Activated CD8-positive, alpha-beta memory T cell treated with anti-CD3 and anti-CD28 coated beads, Interleukin-2, amount 10 ng/mL, durations not matched to agents 7 days and 5 days (primary cell): ENCODE measurements around the gene EFCAB8. TPM values are rescaled to one million over a fixed set of nuclear protein-coding genes. Genes with fewer than 3 reads are reported as not detected.
"Not testable (repeated sequence)": the region's sequence is repeated elsewhere in the genome, so short reads cannot be mapped to it uniquely, and the experiment has no call there.

ENCODE experiments used
- ATAC-seq: fragments of 150-1000 bp; cut with Tn5 transposase; one replicate; pipeline ENCODE4 v1.10.0; 2021; ENCODE audit warnings: moderate library complexity
- CTCF ChIA-PET: fragments of 350-600 bp; sonication (Branson Sonifier 250); formaldehyde crosslinking; loops from one replicate; lab custom pipeline; 2021; ENCODE audit warnings: antibody characterized with exemption; lab: Charles Lee
- DNase-seq: peaks from one replicate; pipeline ENCODE4 v3.0.0-alpha.2; 2020
- H3K27ac Mint-ChIP-seq: one replicate; pipeline ENCODE4 v1.8.0; 2021; ENCODE audit warnings: mild to moderate bottlenecking, mixed read lengths
- H3K27me3 Mint-ChIP-seq: one replicate; pipeline ENCODE4 v1.8.0; 2021; ENCODE audit warnings: mixed read lengths
- H3K36me3 Mint-ChIP-seq: one replicate; pipeline ENCODE4 v1.8.0; 2021; ENCODE audit warnings: mild to moderate bottlenecking, mixed read lengths
- H3K4me1 Mint-ChIP-seq: one replicate; pipeline ENCODE4 v1.8.0; 2021; ENCODE audit warnings: mixed read lengths
- H3K4me3 Mint-ChIP-seq: one replicate; pipeline ENCODE4 v1.8.0; 2021; ENCODE audit warnings: mild to moderate bottlenecking, moderate library complexity, mixed read lengths
- H3K9me3 Mint-ChIP-seq: one replicate; pipeline ENCODE4 v1.8.0; 2022; ENCODE audit warnings: low read depth, mixed read lengths
- total RNA-seq, 2 experiments: library from RNA; stranded (reverse); gene quantifications; one replicate each; pipeline ENCODE4 v1.2.3, GENCODE V29; 2021

EFCAB8 gene
- total RNA-seq, 2 experiments from 2014 or later, result 0.30 to 1.1 TPM

DNA sequence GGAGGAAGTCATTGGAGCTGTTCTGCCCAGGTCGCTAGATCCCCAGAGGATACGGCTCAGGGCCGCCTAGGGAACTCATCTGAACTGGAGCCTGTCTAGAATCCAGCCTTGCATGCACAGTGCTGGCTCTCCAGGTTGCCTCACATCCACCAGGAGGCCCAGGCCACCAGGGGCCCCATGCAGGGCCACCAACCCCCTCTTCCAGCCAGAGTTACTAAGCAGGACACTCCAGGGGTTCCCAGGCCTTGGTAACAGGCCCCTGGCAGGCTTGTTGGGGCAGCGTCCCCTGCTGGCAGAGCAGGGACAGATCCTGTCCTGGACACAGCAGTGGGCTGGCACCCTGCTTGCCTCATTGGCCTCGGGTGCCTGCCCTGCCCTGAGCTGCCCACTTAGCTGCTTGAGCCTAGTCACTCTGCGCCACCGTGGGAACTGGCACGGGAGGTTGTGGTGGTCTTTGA lies 35.3 kb downstream of the EFCAB8 start:
- Mint-ChIP-seq H3K27me3 (no peaks in the 10 kb centered on the region), H3K9me3 (no peaks in the 10 kb centered on the region), H3K4me3 (no peak overlapping the region), H3K4me1 (peaks cover 5% of the 10 kb centered on the region), H3K36me3 (no peaks in the 10 kb centered on the region), H3K27ac (no peak overlapping the region)
- CTCF ChIA-PET, result interaction anchor here (1.0 kb wide), 1 partner anchor 104 kb away, joined by 3 read pairs; no protein-coding TSS in a partner anchor
- ATAC-seq (no peak), DNase-seq (no peak)

DNA sequence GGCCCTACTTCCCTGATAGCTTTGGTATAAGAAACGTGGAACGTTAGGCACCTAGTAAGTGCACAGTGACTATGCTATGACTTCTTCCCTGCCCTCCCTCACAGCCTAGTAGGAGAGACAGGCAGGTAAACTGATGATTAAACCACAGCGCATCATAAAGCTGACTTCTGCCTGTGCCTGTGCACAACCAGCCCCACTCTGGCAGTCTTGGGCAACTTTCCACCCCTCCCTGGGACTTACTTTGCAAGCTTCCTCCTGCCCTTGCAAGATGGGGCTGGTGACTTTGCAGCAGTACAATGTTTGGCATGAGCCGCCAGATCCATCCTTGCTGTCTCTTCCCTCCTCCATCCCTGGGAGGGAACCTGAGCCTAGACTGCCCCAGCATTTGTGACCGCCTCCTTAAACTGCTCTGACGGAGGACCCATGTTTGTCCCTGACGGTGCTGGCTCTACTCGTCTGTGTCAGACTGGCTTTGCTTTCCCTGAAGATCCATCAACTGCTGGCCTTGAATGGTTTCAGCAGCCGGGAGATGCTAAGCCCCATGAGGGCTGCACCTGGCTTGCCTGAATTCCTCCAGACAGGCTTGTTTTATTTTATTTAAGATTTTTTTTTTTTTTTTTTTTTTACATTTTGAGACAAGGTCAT lies 36.1 kb downstream of the EFCAB8 start:
- ATAC-seq (no peak), DNase-seq (no peak)
- H3K36me3 Mint-ChIP-seq, result no peaks in the 10 kb centered on the region
- H3K27me3 Mint-ChIP-seq, result no peaks in the 10 kb centered on the region
- no peak overlapping the region for H3K4me3 Mint-ChIP-seq
- no peak overlapping the region for H3K27ac Mint-ChIP-seq
- CTCF ChIA-PET, result interaction anchor here (1.0 to 1.1 kb wide), 2 partner anchors 10 to 105 kb away, joined by 3 to 4 read pairs; no protein-coding TSS in a partner anchor
- H3K9me3 Mint-ChIP-seq, result no peaks in the 10 kb centered on the region
- H3K4me1 Mint-ChIP-seq, result peaks cover 5% of the 10 kb centered on the region

DNA sequence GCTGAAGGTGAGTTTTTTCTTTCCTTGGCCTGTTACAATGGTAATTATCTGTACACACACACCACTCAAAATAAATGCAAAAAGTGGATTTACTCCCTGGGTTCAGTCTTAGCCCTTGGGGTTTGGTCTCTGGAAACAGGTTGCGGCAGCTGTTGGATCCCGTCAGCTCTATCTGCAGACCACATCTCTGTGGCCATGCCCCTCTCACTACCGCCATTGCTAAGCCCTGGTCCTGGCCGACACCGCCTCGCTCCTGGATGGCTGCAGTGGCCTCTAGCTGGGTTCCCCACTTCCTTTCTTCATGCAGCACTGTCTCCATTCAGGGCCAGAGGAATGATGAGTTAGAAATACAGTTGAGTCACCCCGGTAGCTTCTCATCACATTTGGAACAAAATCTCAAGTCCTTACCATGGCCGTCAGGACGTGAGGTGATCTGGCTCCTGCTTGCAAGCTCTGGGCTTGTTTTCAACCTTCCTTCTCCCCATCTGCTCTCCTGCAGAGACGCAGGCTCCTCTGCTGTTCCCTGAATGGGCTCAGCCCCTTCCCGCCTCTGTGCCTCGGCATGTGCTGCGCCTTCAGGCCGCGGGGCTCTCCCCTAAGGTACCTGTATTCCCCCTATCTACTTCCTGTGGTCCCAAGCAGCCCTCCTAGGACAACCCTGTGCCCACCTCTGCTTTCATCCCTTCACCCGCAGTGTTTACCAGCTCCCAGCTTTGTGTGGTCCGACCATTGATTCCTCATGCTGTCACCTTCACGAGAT lies 38.0 kb downstream of the EFCAB8 start:
- H3K9me3 Mint-ChIP-seq, result no peaks in the 10 kb centered on the region
- DNase-seq, result no peak
- no peak overlapping the region for H3K27ac Mint-ChIP-seq
- peaks cover 5% of the 10 kb centered on the region for H3K4me1 Mint-ChIP-seq
- H3K4me3 Mint-ChIP-seq, result no peak overlapping the region
- no peaks in the 10 kb centered on the region for H3K36me3 Mint-ChIP-seq
- H3K27me3 Mint-ChIP-seq, result no peaks in the 10 kb centered on the region
- CTCF ChIA-PET, result interaction anchor here (1.0 to 1.2 kb wide), 4 partner anchors 71 to 108 kb away, joined by 3 to 4 read pairs (median 3); partner anchors contain the start of gene MAPRE1
- no peak for ATAC-seq

DNA sequence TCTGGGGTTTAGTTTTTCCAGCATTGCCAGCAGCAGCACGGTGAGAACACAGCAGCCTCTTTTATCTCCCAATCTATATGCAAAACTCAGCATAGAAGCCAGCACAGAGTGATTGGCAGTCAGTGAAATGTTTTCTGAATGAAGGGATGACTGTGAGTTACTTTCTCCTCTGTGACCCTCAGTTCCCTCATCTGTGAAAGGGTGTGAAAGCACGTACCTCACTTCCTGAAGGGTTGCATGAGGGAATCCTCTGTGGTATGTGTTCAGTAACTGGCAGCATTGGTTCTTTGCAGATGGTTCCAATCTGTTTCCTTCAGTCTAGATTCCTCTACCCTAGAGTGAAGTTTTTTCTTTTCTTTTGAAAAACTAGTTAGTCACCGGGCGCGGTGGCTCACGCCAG lies 40.0 kb downstream of the EFCAB8 start:
- CTCF ChIA-PET, result no interaction called here
- Mint-ChIP-seq H3K4me1 (peaks cover 5% of the 10 kb centered on the region), H3K4me3 (no peak overlapping the region), H3K36me3 (no peaks in the 10 kb centered on the region), H3K27me3 (no peaks in the 10 kb centered on the region), H3K27ac (no peak overlapping the region), H3K9me3 (no peaks in the 10 kb centered on the region)
- DNase-seq, result no peak
- peak; percentile 46 for ATAC-seq

DNA sequence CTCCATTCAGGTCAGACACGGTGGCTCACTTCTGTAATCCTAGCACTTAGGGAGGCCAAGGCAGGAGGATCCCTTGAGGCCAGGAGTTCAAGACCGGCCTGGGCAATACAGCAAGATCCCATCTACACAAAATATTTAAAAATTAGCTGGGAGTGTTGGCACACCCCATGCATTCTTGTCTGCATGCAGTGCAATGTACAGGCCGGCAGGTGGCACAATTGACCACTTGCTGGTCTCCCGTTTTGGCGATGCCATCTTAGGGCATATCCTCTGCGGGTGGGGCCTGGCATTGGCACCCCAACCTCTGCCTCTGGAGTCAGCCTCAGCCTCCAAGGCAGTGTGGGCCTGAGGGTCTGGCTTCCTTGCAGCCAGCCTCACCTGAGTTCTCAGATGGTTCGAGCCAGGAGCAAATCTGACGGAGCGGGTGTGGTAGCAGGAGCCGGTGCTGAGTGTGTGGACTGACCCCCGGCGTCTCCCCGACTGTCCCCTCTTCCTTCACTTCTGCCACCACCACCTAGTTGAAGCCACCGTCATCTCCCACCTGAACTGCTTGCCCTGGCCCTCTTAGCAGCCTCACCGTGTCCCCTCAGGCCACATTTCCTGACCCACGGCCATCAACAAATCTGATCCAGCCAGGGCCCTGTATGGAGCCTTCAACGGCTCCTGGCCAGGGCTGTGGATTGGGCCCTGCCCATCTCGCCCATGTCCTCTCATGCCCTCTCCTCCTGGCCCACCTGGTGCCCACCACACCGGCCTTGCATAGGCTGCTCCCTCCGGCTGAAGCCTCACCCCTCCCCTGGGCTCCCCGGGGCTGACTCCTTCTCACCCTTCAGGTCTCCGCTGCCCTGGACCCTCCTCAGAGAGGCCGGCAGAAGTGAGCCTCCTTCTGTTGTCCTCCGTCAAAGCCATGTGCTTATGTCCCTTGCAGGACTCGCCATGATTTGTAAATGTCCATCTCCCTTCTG lies 44.0 kb downstream of the EFCAB8 start:
- CTCF ChIA-PET, result interaction anchor here (0.6 to 3.3 kb wide), 33 partner anchors 13 to 401 kb away, joined by 3 to 33 read pairs (median 5); partner anchors contain the start of genes BPIFB4, C20orf203 and SUN5
- Mint-ChIP-seq H3K9me3 (no peaks in the 10 kb centered on the region), H3K27ac (no peak overlapping the region), H3K36me3 (no peaks in the 10 kb centered on the region), H3K27me3 (no peaks in the 10 kb centered on the region), H3K4me3 (no peak overlapping the region), H3K4me1 (peaks cover 9% of the 10 kb centered on the region)
- DNase-seq (peak; percentile 78), ATAC-seq (peak; percentile 88)

DNA sequence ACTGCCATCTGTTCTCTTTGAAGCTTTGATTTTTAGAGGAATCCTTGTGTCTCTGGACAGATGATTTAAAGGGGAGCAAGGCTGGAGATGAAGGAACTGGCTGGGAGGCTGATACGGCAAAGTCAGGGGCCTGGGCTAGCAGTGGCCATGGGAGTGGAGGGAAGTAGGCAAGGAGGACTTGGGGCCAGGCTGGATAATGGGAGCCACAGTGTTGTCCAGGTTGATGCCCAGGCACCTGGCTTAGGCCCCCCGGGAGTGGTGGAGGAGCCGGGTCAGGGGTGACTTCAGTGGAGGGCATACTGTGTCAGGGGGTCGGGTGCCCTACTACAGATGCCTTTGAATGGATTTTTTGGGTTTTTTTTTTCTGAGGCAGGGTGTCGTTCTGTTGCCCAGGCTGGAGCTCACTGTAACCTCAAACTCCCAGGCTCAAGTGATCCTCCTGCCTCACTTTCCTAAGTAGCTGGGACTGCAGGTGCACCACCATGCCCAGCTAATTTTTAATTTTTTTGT lies 45.0 kb downstream of the EFCAB8 start:
- H3K27ac Mint-ChIP-seq, result no peak overlapping the region
- no peaks in the 10 kb centered on the region for H3K9me3 Mint-ChIP-seq
- no peak for DNase-seq

DNA sequence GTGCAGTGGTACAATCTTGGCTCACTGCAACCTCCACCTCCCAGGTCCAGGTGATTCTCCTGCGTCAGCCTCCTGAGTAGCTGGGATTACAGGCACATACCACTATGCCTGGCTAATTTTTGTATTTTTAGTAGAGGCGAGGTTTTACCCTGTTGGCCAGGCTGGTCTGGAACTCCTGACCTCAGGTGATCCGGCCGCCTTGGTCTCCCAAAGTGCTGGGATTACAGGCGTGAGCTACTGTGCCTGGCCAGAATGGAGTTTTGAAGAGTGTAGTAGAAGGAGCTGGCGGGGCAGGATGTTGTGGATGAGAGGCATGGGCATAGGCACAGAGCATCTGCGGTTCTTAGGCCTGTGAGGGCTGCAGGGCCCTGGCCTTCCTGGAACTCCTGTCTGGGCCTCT lies 46.0 kb downstream of the EFCAB8 start:
- not testable (repeated sequence) for H3K4me1 Mint-ChIP-seq, H3K4me3 Mint-ChIP-seq, DNase-seq, H3K27ac Mint-ChIP-seq, H3K9me3 Mint-ChIP-seq, ATAC-seq, H3K27me3 Mint-ChIP-seq, H3K36me3 Mint-ChIP-seq
- CTCF ChIA-PET, result interaction anchor here (0.6 to 3.6 kb wide), 7 partner anchors 9 to 390 kb away, joined by 3 to 21 read pairs (median 8); partner anchors contain the start of gene SUN5

More for the DNA sequence above, 45.0 kb downstream of the EFCAB8 start:
- CTCF ChIA-PET, result interaction anchor here (0.6 to 3.6 kb wide), 6 partner anchors 42 to 391 kb away, joined by 3 to 21 read pairs (median 8); partner anchors contain the start of gene SUN5
- Mint-ChIP-seq H3K4me3 (no peak overlapping the region), H3K27me3 (no peaks in the 10 kb centered on the region), H3K36me3 (no peaks in the 10 kb centered on the region), H3K4me1 (peaks cover 6% of the 10 kb centered on the region)
- ATAC-seq, result no peak

DNA sequence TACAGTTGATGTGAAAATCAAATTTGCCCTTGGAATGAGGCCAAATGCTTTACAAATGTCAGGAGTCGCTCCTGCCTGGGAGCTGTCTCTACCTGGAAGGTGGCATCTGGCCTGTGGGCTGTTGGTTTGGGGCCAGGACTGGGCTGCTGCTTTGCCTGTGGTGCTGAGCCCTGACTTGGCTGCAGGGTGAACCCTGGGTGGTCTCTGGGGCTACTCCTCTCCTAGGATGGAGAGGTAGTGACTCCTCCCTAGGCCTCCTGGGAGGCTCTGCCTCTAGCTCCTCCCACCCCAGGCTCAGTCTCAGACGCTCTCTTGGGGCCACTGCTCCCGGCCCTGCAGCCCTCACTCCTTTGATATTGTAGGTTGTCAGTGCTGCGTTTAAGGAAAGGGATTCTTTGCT lies 47.5 kb downstream of the EFCAB8 start:
- no peaks in the 10 kb centered on the region for H3K9me3 Mint-ChIP-seq
- H3K27me3 Mint-ChIP-seq, result no peaks in the 10 kb centered on the region
- H3K27ac Mint-ChIP-seq, result no peak overlapping the region
- no peaks in the 10 kb centered on the region for H3K36me3 Mint-ChIP-seq
- DNase-seq (no peak), ATAC-seq (no peak)
- H3K4me1 Mint-ChIP-seq, result peaks cover 4% of the 10 kb centered on the region
- no peak overlapping the region for H3K4me3 Mint-ChIP-seq
- CTCF ChIA-PET, result interaction anchor here (0.6 to 3.6 kb wide), 5 partner anchors 39 to 190 kb away, joined by 3 to 21 read pairs (median 3); partner anchors contain the start of gene SUN5

DNA sequence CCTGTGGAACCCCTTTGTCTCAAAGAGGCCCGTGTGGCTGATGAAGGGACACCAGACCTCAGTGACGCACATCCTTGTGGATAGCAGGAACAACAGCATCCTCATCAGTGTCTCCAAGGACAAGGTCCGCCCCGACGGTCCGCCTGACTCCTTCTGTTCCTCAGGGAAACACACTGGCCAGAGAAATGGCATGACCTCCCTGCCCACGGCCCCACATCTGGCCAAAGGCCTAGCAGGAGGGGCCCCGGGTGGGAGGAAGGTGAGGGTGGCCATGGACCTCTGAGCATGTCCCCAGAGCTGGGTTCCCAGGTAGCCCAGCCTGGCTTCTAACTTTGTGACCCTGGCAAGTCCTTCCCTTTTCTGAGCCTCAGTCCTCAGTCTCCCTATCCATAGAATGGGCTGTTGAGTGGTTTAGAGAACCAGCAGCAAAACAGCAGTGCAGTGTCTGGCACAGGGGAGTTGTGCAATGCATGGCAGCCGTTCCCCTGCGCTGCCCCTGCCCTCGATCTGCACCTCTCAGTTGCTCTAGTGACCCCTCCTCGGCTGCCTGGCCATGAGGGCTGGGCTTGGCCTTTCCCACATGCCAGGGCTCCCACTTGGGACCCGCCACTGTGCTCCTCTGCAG lies 48.3 kb downstream of the EFCAB8 start:
- Mint-ChIP-seq H3K27me3 (no peaks in the 10 kb centered on the region), H3K9me3 (no peaks in the 10 kb centered on the region), H3K27ac (no peak overlapping the region), H3K4me1 (peaks cover 4% of the 10 kb centered on the region), H3K36me3 (no peaks in the 10 kb centered on the region), H3K4me3 (no peak overlapping the region)
- CTCF ChIA-PET, result interaction anchor here (1.1 to 3.6 kb wide), 3 partner anchors 38 to 188 kb away, joined by 3 to 21 read pairs (median 3); no protein-coding TSS in a partner anchor
- ATAC-seq (no peak), DNase-seq (no peak)

DNA sequence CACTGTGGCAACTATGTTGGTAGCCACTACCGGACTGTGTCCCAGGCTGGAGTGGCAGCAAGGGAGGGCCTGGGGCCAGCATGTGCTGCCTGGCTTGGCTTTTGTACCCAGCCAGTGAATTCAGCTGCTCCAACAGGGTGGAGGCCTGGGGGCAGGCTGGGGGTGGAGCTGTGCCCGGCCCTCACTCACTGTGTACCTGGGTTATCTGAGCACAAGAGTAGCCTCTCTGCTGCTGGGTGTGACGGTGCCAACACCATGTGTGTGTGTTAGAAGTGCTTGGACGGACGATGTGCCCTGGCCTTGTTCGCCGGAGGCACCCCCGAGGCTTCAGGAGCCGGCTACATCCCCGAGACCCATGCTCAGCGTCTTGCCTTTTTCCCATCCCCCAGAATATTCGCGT lies 49.2 kb downstream of the EFCAB8 start:
- DNase-seq (no peak), ATAC-seq (no peak)
- H3K4me1 Mint-ChIP-seq, result peaks cover 4% of the 10 kb centered on the region
- no peaks in the 10 kb centered on the region for H3K9me3 Mint-ChIP-seq
- no peaks in the 10 kb centered on the region for H3K27me3 Mint-ChIP-seq
- H3K36me3 Mint-ChIP-seq, result no peaks in the 10 kb centered on the region
- no peak overlapping the region for H3K4me3 Mint-ChIP-seq
- H3K27ac Mint-ChIP-seq, result no peak overlapping the region
- CTCF ChIA-PET, result no interaction called here

DNA sequence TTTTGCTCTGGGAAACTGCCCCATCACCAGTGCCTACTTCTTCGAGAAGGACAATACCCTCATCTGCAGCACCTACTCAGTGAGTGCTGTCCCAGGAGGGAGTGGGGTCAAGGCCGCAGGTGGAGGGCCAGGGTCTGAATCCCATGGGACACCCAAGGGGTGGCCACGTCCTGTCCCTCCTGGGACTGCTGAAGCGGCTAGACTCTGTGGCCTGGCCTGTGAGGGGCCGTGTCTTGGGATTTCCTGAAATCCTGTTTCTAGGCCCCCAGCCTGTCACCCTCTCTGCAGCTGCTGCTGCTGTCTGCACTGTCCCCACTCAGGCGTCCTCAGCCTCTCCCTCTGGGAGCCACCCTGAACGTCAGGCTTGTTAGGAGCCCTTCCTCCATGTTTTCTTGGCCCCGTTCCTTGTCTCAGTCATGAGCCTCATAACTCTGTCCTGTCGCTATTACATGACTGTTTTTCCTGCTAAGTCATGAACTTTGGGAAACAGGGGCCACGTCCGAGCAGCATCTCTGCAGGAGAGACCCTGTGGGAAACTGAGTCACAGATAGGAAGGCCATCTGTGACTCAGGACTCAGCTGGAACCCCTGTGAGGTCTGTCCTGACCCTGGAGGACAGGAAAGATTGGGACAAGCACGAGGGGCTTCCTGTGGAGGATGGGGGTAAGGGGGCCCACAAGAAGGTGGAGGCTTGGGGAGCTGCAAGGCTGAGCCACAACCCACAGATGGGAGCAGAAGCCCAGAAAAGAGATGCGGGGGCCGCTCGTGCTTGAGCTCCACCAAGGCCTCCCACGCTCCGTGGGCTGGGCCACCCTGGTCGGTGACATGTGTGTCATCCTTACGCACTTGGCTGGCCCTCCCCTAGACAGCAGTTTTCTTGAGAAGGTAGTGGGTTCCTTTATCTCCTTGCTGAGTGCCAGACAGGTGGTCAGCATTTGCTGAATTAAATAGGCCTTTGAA lies 49.9 kb downstream of the EFCAB8 start:
- CTCF ChIA-PET, result interaction anchor here (0.7 kb wide), 1 partner anchor 96 kb away, joined by 4 read pairs; the partner anchor contains the start of gene SUN5
- Mint-ChIP-seq H3K4me1 (peaks cover 4% of the 10 kb centered on the region), H3K9me3 (no peaks in the 10 kb centered on the region), H3K27me3 (no peaks in the 10 kb centered on the region), H3K36me3 (no peaks in the 10 kb centered on the region), H3K4me3 (no peak overlapping the region), H3K27ac (no peak overlapping the region)
- no peak for ATAC-seq
- DNase-seq, result no peak
